Activated T-helper 1 cell treated with anti-CD3 and anti-CD28 coated beads, Interleukin-12 subunit alpha, Interleukin-12 subunit beta, Interleukin-2, Interleukin-4 antibody, amounts not matched to agents 30 ng/mL and 10 ng/mL and 1 ng/mL, durations not matched to agents 14 hours and 24 hours and 36 hours (primary cell): ENCODE measurements around the gene PHRF1. TPM values are rescaled to one million over a fixed set of nuclear protein-coding genes. Genes with fewer than 3 reads are reported as not detected.
A peak's percentile ranks its signal among the peaks of the same experiment; 100 is the strongest.

Experiments
- DNase-seq: peaks from one replicate; pipeline ENCODE4 v3.0.0; 2021; ENCODE audit warnings: low spot score
- H3K27ac Mint-ChIP-seq: one replicate; pipeline ENCODE4 v1.8.0; 2021; ENCODE audit warnings: mild to moderate bottlenecking, mixed read lengths
- H3K27me3 Mint-ChIP-seq: one replicate; pipeline ENCODE4 v1.8.0; 2022; ENCODE audit warnings: mild to moderate bottlenecking, moderate library complexity, mixed read lengths; ENCODE audit not compliant: insufficient read depth
- H3K36me3 Mint-ChIP-seq: one replicate; pipeline ENCODE4 v1.8.0; 2021; ENCODE audit warnings: low read depth, mixed read lengths
- H3K4me1 Mint-ChIP-seq: one replicate; pipeline ENCODE4 v1.8.0; 2021; ENCODE audit warnings: low read depth, mixed read lengths
- H3K4me3 Mint-ChIP-seq: one replicate; pipeline ENCODE4 v1.8.0; 2021; ENCODE audit warnings: mild to moderate bottlenecking, moderate library complexity, mixed read lengths
- H3K9me3 Mint-ChIP-seq: one replicate; pipeline ENCODE4 v1.8.0; 2021; ENCODE audit warnings: mixed read lengths
- intact Hi-C: fragments of 100-400 bp; cut with micrococcal nuclease; formaldehyde crosslinking; loops from one replicate; pipeline ENCODE4 v1.15.1; 2024
- total RNA-seq: library from RNA; stranded (reverse); gene quantifications from 2 replicates; pipeline ENCODE4 v1.2.3, GENCODE V29; 2022

Gene PHRF1
- total RNA-seq, 1 donor from 2014 or later = 58.6 TPM

GRCh38 chr11:557328-558132 lies 18.7 kb upstream of the PHRF1 start:
- intact Hi-C loops = no loop called here
- Mint-ChIP-seq H3K27ac (no peak overlapping the region), H3K27me3 (peaks cover 10% of the 10 kb centered on the region), H3K4me3 (peak overlapping the region; percentile 37), H3K36me3 (peaks cover 2% of the 10 kb centered on the region), H3K4me1 (peaks cover 6% of the 10 kb centered on the region), H3K9me3 (no peaks in the 10 kb centered on the region)
- no peak for DNase-seq

- Mint-ChIP-seq H3K9me3 (no peaks in the 10 kb centered on the region), H3K4me1 (peaks cover 7% of the 10 kb centered on the region), H3K27ac (no peak overlapping the region), H3K4me3 (no peak overlapping the region), H3K27me3 (peaks cover 10% of the 10 kb centered on the region), H3K36me3 (peaks cover 2% of the 10 kb centered on the region)
- intact Hi-C loops = no loop called here
- no peak for DNase-seq
Observed at GRCh38 chr11:558503-558902, 17.8 kb upstream of the PHRF1 start.

- intact Hi-C loops = no loop called here
- Mint-ChIP-seq H3K4me3 (no peak overlapping the region), H3K27me3 (peaks cover 10% of the 10 kb centered on the region), H3K36me3 (peaks cover 4% of the 10 kb centered on the region), H3K4me1 (peaks cover 11% of the 10 kb centered on the region), H3K9me3 (no peaks in the 10 kb centered on the region), H3K27ac (no peak overlapping the region)
- DNase-seq = no peak
Observed at GRCh38 chr11:559020-559620, 17.1 kb upstream of the PHRF1 start.

GRCh38 chr11:559712-560304 lies 16.5 kb upstream of the PHRF1 start:
- Mint-ChIP-seq H3K27me3 (peaks cover 10% of the 10 kb centered on the region), H3K27ac (peak overlapping the region; percentile 18), H3K36me3 (peaks cover 9% of the 10 kb centered on the region), H3K4me1 (peaks cover 11% of the 10 kb centered on the region), H3K4me3 (peak overlapping the region; percentile 48), H3K9me3 (no peaks in the 10 kb centered on the region)
- DNase-seq = no peak
- intact Hi-C loops = loop anchor here (1.0 to 2.0 kb wide), 5 partner anchors 8 to 167 kb away; partner anchors contain the start of genes IRF7 and LRRC56

GRCh38 chr11:560305-561147 lies 15.7 kb upstream of the PHRF1 start, which contains the start of the genes LMNTD2 and RASSF7:
LMNTD2 (minus strand) TSS chr11:560738; CDS start chr11:560716, 22 bp downstream.
RASSF7 (plus strand) TSS chr11:560970; CDS start chr11:561769, 799 bp downstream.
- H3K27ac Mint-ChIP-seq = peak within 1 kb of the TSS; percentile 71
- H3K4me3 Mint-ChIP-seq = peak within 1 kb of the TSS; percentile 95
- peak; percentile 94 for DNase-seq
- peaks cover 9% of the 10 kb centered on the region for H3K36me3 Mint-ChIP-seq
- no peaks in the 10 kb centered on the region for H3K9me3 Mint-ChIP-seq
- intact Hi-C loops = loop anchor here (1.0 to 2.0 kb wide), 5 partner anchors 8 to 166 kb away; partner anchors contain the start of genes IRF7 and LRRC56
- peaks cover 11% of the 10 kb centered on the region for H3K4me1 Mint-ChIP-seq
- peaks cover 10% of the 10 kb centered on the region for H3K27me3 Mint-ChIP-seq

- H3K4me1 Mint-ChIP-seq = peaks cover 11% of the 10 kb centered on the region
- intact Hi-C loops = loop anchor here (2.0 kb wide), 1 partner anchor 165 kb away; no protein-coding TSS in a partner anchor
- peaks cover 9% of the 10 kb centered on the region for H3K36me3 Mint-ChIP-seq
- peak overlapping the region; percentile 95 for H3K4me3 Mint-ChIP-seq
- H3K27me3 Mint-ChIP-seq = peaks cover 8% of the 10 kb centered on the region
- H3K9me3 Mint-ChIP-seq = no peaks in the 10 kb centered on the region
- peak overlapping the region; percentile 71 for H3K27ac Mint-ChIP-seq
- DNase-seq = no peak
Observed at GRCh38 chr11:561148-562003, 14.9 kb upstream of the PHRF1 start.

- no peaks in the 10 kb centered on the region for H3K9me3 Mint-ChIP-seq
- no peak for DNase-seq
- H3K4me3 Mint-ChIP-seq = peak overlapping the region; percentile 95
- no peak overlapping the region for H3K27ac Mint-ChIP-seq
- H3K27me3 Mint-ChIP-seq = peaks cover 5% of the 10 kb centered on the region
- peaks cover 9% of the 10 kb centered on the region for H3K36me3 Mint-ChIP-seq
- intact Hi-C loops = no loop called here
- peaks cover 16% of the 10 kb centered on the region for H3K4me1 Mint-ChIP-seq
Observed at GRCh38 chr11:562046-562645, 14.1 kb upstream of the PHRF1 start.

- Mint-ChIP-seq H3K9me3 (no peaks in the 10 kb centered on the region), H3K27ac (peak overlapping the region; percentile 40), H3K36me3 (peaks cover 9% of the 10 kb centered on the region), H3K27me3 (no peaks in the 10 kb centered on the region), H3K4me1 (peaks cover 22% of the 10 kb centered on the region), H3K4me3 (no peak overlapping the region)
- intact Hi-C loops = no loop called here
- no peak for DNase-seq
Observed at GRCh38 chr11:563066-563811, 13.0 kb upstream of the PHRF1 start.

- H3K4me1 Mint-ChIP-seq = peaks cover 22% of the 10 kb centered on the region
- no peak for DNase-seq
- no peak overlapping the region for H3K4me3 Mint-ChIP-seq
- H3K9me3 Mint-ChIP-seq = no peaks in the 10 kb centered on the region
- peak overlapping the region; percentile 40 for H3K27ac Mint-ChIP-seq
- peaks cover 9% of the 10 kb centered on the region for H3K36me3 Mint-ChIP-seq
- intact Hi-C loops = no loop called here
- no peaks in the 10 kb centered on the region for H3K27me3 Mint-ChIP-seq
Observed at GRCh38 chr11:563812-564578, 12.3 kb upstream of the PHRF1 start.

GRCh38 chr11:565921-566509 lies 10.3 kb upstream of the PHRF1 start:
- Mint-ChIP-seq H3K4me1 (peaks cover 16% of the 10 kb centered on the region), H3K27ac (no peak overlapping the region), H3K27me3 (no peaks in the 10 kb centered on the region), H3K36me3 (peaks cover 9% of the 10 kb centered on the region), H3K4me3 (peak overlapping the region; percentile 89), H3K9me3 (no peaks in the 10 kb centered on the region)
- no peak for DNase-seq
- intact Hi-C loops = no loop called here
